ENCODE results near the gene MARVELD1. TPM values are rescaled to one million over a fixed set of nuclear protein-coding genes. Genes with fewer than 3 reads are reported as not detected.

Gene MARVELD1
- total RNA-seq, 2 experiments from 2014 or later = 0.13 TPM; not detected in 1

- ChIA-PET POLR2A (interaction anchor here (0.5 to 1.4 kb wide), 6 partner anchors 8 to 305 kb away, joined by 3 read pairs; no protein-coding TSS in a partner anchor), CTCF (ENCODE audit: unreplicated experiment) (no interaction called here)
- DNase-seq (ENCODE audit: low spot score) = no peak
- TF ChIP-seq EZH2phosphoT487 (IDR thresholded peaks at IDR 0.05; ENCODE audit: borderline replicate concordance, low read depth, low read length) (no peak), CTCF (conservative IDR thresholded peaks at IDR 0.05; ENCODE audit: low read length) (no peak)
- Histone ChIP-seq H3K9me3 (ENCODE audit: low read length) (no peaks in the 10 kb centered on the region), H3K27ac (ENCODE audit: low read depth, low read length, poor library complexity, severe bottlenecking) (no peak overlapping the region), H2AFZ (ENCODE audit: low read length) (no peak overlapping the region), H3K4me1 (ENCODE audit: insufficient read depth, low read length, poor library complexity, severe bottlenecking) (no peaks in the 10 kb centered on the region), H3K36me3 (ENCODE audit: insufficient read depth, low read length) (peaks cover 81% of the 10 kb centered on the region), H3K4me2 (ENCODE audit: low read length) (no peak overlapping the region), H4K20me1 (ENCODE audit: insufficient read depth, low read length) (no peaks in the 10 kb centered on the region), H3K9me2 (ENCODE audit: insufficient read depth, low read length) (no peaks in the 10 kb centered on the region), H3K79me2 (ENCODE audit: insufficient read depth, low read depth, low read length) (peaks cover 4% of the 10 kb centered on the region; the same call in 1 of the 2 replicates), H3K4me3 (ENCODE audit: low read depth, low read length, poor library complexity, severe bottlenecking) (no peak overlapping the region)
- BruUV-seq (replicated peaks) = no TSS peak
- intact Hi-C loops (cut with micrococcal nuclease; ENCODE audit: unreplicated experiment) = no loop called here
Measured at GRCh38 chr10:97744405-97745035, 31.0 kb downstream of the MARVELD1 start.

DNA sequence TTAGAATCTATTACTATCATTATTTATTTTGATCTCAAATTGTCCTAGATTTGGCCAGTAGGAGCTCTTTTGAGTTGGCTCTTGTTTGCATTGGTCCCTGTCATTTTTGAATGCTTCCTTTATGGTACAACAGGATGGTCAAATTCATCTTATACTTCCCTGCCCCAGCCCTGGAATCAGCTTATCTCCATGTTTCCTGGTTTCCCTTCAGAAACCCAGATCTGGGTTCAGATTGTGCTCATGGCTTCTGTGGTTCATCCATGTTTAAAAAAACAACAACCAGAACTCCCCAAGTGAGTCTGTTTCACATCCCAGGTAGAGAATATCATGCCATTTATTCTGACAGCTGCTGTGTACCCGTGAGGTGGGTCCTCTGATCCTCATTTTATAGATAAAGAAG lies 34.0 kb downstream of the MARVELD1 start:
- no peaks in the 10 kb centered on the region for H3K79me2 ChIP-seq (ENCODE audit: insufficient read depth, low read depth, low read length)
- no peak overlapping the region for H3K27ac ChIP-seq (ENCODE audit: low read depth, low read length, poor library complexity, severe bottlenecking)
- no TSS peak for BruUV-seq (replicated peaks)
- CTCF ChIA-PET (ENCODE audit: unreplicated experiment) = no interaction called here
- no peaks in the 10 kb centered on the region for H4K20me1 ChIP-seq (ENCODE audit: insufficient read depth, low read length)
- no peak for TF ChIP-seq EZH2phosphoT487 (IDR thresholded peaks at IDR 0.05; ENCODE audit: borderline replicate concordance, low read depth, low read length)
- TF ChIP-seq CTCF (conservative IDR thresholded peaks at IDR 0.05; ENCODE audit: low read length) = no peak
- POLR2A ChIA-PET = interaction anchor here (1.1 to 1.7 kb wide), 2 partner anchors 11 to 17 kb away, joined by 3 to 6 read pairs; partner anchors contain the start of gene ZFYVE27
- no peaks in the 10 kb centered on the region for H3K9me3 ChIP-seq (ENCODE audit: low read length)
- H3K4me3 ChIP-seq (ENCODE audit: low read depth, low read length, poor library complexity, severe bottlenecking) = no peak overlapping the region
- no peak overlapping the region for H3K4me2 ChIP-seq (ENCODE audit: low read length)
- intact Hi-C loops (cut with micrococcal nuclease; ENCODE audit: unreplicated experiment) = no loop called here
- peaks cover 92% of the 10 kb centered on the region for H3K36me3 ChIP-seq (ENCODE audit: insufficient read depth, low read length)
- H2AFZ ChIP-seq (ENCODE audit: low read length) = no peak overlapping the region
- DNase-seq (ENCODE audit: low spot score) = no peak
- H3K4me1 ChIP-seq (ENCODE audit: insufficient read depth, low read length, poor library complexity, severe bottlenecking) = no peaks in the 10 kb centered on the region
- H3K9me2 ChIP-seq (ENCODE audit: insufficient read depth, low read length) = no peaks in the 10 kb centered on the region

DNA sequence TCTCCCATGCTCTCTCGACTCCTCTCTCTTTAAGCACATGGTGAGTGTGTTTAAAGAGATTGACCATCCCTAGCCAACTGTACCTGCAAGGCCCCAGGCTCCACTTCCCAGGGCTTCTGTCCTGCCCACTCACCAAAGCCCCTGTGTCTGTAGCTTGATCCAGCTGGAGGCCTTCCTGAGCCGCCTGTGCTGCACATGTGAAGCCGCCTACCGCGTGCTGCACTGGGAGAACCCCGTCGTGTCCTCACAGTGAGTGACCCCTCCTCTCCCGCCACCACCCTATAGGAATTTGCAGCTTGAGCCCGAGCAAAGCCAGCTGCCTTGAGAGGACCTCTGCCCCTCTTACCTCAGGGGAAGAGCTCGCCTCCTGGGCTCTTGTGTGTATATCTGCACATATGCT lies 34.6 kb downstream of the MARVELD1 start:
- DNase-seq (ENCODE audit: low spot score) = no peak
- Histone ChIP-seq H4K20me1 (ENCODE audit: insufficient read depth, low read length) (no peaks in the 10 kb centered on the region), H3K9me2 (ENCODE audit: insufficient read depth, low read length) (no peaks in the 10 kb centered on the region), H3K9me3 (ENCODE audit: low read length) (no peaks in the 10 kb centered on the region), H3K27ac (ENCODE audit: low read depth, low read length, poor library complexity, severe bottlenecking) (no peak overlapping the region), H3K4me2 (ENCODE audit: low read length) (no peak overlapping the region), H3K79me2 (ENCODE audit: insufficient read depth, low read depth, low read length) (no peaks in the 10 kb centered on the region), H3K4me3 (ENCODE audit: low read depth, low read length, poor library complexity, severe bottlenecking) (no peak overlapping the region), H3K4me1 (ENCODE audit: insufficient read depth, low read length, poor library complexity, severe bottlenecking) (no peaks in the 10 kb centered on the region), H3K36me3 (ENCODE audit: insufficient read depth, low read length) (peaks cover 92% of the 10 kb centered on the region), H2AFZ (ENCODE audit: low read length) (no peak overlapping the region)
- CTCF ChIA-PET (ENCODE audit: unreplicated experiment) = no interaction called here
- intact Hi-C loops (cut with micrococcal nuclease; ENCODE audit: unreplicated experiment) = no loop called here
- POLR2A ChIA-PET = interaction anchor here (0.5 to 1.7 kb wide), 3 partner anchors 11 to 362 kb away, joined by 3 to 6 read pairs (median 4); partner anchors contain the start of gene ZFYVE27
- no TSS peak for BruUV-seq (replicated peaks)
- no peak for TF ChIP-seq CTCF (conservative IDR thresholded peaks at IDR 0.05; ENCODE audit: low read length)
- TF ChIP-seq EZH2phosphoT487 (IDR thresholded peaks at IDR 0.05; ENCODE audit: borderline replicate concordance, low read depth, low read length) = no peak
